A673 (cell line): ENCODE data around the gene RAB38.

Experiments used
- CTCF ChIP-seq: fragments of 300-800, 200-600 bp; sonication (generic); conservative IDR thresholded peaks from 2 replicates; pipeline ENCODE4 v1.5.1; 2017; ENCODE audit warnings: low read depth, mild to moderate bottlenecking, antibody characterized with exemption, low read length, moderate library complexity, mixed read lengths
- EZH2 ChIP-seq: fragments of 200-600 bp; sonication (generic); IDR thresholded peaks from 2 replicates; pipeline ENCODE4 v1.6.1; 2017; ENCODE audit warnings: borderline replicate concordance, low read depth, mild to moderate bottlenecking, mixed read lengths, antibody characterized with exemption, low read length; ENCODE audit not compliant: poor library complexity, severe bottlenecking

DNA sequence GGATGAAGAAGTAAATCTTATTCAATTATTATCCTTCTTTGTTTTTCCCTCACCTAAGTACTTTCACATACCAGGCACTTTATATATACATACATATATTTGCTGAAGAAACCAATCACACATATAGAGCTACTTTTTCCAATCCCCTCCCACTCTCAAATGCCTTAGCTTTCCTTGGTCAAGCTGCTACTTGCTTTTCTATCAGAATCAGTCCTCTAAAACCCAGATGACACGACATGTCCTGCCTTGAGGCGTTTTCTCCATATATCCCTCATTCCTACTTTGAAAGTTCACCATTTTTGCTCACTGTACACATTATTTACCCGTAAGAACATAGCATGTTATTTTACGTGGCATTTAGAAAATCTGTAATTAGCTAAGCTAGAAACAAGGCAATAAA is 5.4 kb downstream of the RAB38 start:
- TF ChIP-seq CTCF (no peak), EZH2 (no peak)
